Hematopoietic multipotent progenitor cell treated with erythropoietin and hydrocortisone succinate and interleukin-3 and kit ligand, for 6 days (in vitro differentiated cells): ENCODE data around the gene PPP4R4.
"Not testable (repeated sequence)": the region's sequence is repeated elsewhere in the genome, so short reads cannot be mapped to it uniquely, and the experiment has no call there.

Experiments
- DNase-seq: peaks from one replicate; pipeline ENCODE4 v3.0.0-alpha.2; 2015

PPP4R4 gene

GRCh38 chr14:94181835-94182234, 7.7 kb downstream of the PPP4R4 start:
- no peak for DNase-seq

GRCh38 chr14:94192536-94192935, 18.4 kb downstream of the PPP4R4 start:
- DNase-seq = no peak

GRCh38 chr14:94193776-94194175, 19.7 kb downstream of the PPP4R4 start:
- DNase-seq = no peak

- no peak for DNase-seq
Observed at GRCh38 chr14:94196057-94196456, 21.9 kb downstream of the PPP4R4 start.

DNA sequence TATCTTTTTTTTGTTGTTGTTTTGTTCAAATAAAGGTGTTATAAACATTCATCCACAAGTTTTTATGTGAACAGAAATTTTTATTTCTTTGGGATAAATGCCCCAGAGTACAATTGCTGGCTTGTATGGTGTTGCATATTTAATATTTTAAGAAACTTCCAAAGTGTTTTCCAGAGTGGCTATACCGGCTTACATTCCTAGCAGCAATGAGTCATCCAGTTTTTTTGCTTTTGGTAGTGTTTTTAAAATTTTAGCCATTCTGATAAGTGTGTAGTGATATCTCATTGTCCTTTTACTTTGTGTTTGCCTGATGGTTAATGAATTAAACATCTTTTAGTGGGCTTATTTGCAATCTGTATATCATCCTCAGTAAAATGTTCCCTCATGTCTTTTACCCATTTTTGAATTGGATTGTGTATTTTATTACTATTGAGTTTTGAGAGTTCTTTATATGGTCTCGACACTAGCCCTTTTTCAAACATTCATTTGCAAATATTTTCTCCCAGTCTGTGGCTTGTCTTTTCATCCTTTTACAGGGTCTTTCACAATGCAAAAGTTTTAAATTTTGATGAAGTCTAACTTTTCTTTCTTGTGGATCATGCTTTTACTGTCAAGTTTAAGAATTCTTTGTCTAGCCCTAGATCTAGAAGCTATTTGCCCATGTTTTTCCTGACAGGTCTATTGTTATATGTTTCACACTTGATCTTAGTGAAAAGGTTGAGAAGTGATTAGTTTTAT, 29.5 kb downstream of the PPP4R4 start:
- DNase-seq = no peak

GRCh38 chr14:94213021-94213420, 38.9 kb downstream of the PPP4R4 start:
- no peak for DNase-seq

DNA sequence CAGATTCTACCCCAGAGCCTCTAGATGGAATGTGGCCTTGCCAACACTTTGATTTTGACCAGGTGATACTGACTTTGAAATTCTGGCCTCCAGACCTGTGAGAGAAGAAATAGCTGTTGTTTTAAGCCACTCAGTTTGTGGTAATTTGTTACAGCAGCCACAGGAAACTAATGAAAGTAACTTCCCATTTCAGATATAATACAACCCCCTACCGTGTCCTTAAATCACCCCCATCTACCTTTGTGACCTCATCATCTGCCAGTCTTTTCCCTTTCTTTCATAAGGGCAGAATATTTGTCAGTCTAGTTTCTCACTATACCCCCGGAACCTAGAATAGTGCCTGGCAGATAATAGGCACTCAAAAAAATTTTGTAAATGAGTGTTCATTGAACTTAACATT, 39.6 kb downstream of the PPP4R4 start:
- DNase-seq = no peak

DNA sequence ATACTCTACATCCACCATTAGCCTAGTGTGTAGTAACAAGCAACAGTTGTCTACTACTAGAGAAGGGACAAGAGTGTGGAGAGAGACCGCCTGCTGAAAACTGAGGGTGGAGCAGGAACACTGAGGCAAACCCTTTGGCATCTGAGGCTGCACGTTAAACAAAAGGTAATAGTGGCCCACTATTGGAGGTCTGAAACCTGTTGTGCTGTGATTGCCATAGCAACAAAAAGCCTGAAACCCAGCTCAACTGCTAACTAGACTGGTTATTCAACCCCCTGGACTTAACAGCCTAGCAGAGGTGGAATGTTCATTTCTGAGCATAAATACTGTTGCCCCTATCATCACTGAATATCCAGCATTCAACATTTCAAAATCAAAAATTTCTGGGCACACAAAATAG, 43.0 kb downstream of the PPP4R4 start:
- DNase-seq = no peak

DNA sequence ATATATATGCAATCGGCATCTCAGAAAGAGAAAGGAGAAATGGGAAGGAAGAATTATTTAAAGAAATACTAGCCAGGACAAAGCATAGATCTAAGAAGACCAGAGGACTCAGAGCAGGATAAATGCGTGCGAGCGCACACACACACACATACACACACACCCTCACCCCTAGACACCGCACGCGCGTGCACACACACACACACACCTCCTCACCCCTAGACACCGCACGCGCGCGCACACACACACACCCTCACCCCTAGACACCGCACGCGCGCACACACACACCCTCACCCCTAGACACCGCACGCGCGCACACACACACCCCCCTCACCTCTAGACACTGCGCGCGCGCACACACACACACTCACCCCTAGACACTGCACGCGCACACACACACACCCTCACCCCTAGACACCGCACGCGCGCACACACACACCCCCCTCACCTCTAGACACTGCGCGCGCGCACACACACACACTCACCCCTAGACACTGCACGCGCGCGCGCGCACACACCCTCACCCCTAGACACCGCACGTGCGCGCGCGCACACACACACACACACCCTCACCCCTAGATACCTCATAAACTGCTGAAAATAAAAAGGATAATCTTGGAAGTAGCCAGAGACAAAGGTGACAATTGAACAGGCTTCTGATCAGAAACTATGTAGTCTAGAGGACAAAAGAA, 44.2 kb downstream of the PPP4R4 start:
- DNase-seq = peak; percentile 4

GRCh38 chr14:94224040-94224439, 49.9 kb downstream of the PPP4R4 start:
- no peak for DNase-seq

- no peak for DNase-seq
Observed at GRCh38 chr14:94225460-94226378, 51.6 kb downstream of the PPP4R4 start.

DNA sequence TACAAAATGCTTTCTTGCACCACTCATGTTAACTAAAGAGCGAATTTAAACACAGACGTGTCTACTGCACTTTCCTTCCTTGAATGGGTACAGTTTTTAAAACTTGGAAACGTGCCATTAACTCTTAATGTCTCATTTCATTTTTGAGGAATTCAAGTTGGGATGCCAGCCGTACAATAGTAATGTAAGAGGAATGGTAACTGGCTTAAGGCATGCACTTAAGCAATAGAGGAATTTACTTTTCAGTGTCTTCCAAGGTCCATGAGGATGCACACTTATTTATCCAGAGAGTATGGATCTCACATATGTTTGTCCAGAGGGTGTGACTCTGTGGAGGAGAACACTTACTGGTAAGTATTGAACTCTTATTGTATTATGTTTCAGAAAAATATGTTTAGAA, 52.9 kb downstream of the PPP4R4 start:
- no peak for DNase-seq

- DNase-seq = no peak
Observed at GRCh38 chr14:94237046-94237445, 62.9 kb downstream of the PPP4R4 start.

DNA sequence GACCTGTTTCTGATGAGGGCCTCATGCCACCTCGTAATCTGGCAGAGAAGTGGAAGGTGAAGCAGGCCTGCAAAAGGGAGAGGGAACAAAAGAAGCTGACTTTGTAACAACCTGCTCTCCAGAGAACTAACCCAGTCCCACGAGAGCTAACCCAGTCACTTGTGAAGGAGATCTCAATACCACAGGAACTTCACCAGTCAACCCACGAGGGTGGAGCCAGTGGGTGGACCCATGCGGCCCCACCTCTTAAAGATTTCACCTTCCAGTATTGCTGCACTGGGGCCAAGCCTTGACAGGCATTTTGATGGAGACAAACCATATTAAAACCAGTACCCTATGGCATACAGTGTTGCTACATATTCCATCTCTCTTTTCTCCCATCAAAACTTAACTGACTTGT, 63.9 kb downstream of the PPP4R4 start:
- DNase-seq = no peak

DNA sequence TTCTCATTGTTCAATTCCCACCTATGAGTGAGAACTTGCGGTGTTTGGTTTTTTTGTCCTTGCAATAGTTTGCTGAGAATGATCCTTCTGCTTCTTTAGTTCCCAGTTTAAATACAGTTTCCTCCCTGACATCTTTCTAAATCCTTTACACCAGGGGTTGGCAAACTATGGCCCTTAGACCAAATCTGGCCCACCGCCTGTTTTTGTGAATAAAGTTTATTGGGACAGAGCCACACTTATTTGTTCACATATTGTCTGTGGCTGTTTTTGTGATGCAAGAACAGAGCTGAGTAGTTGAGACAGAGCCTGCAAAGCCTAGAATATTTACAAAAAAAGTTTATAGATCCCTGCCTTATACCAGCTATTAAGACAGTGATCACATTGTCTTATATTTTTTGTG, 65.3 kb downstream of the PPP4R4 start:
- DNase-seq = no peak

DNA sequence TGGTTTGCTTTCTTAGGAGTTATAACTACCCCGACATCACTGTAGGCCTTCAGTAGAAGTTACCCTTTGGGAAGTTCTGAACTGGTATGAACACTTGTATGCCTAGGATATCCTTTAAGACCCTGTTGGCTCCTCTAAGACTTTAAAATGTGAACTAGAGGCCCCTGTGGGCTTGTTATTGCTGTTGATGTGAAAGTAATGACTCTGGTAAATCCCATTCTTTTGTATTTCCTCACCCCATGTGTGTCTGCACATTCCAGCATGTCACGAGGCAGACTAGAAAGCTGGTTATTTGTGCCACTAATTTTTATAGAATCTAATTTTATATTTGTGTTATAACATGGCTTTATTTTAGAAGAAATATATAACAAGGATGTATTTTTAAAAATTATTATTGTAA, 70.1 kb downstream of the PPP4R4 start:
- DNase-seq = no peak

DNA sequence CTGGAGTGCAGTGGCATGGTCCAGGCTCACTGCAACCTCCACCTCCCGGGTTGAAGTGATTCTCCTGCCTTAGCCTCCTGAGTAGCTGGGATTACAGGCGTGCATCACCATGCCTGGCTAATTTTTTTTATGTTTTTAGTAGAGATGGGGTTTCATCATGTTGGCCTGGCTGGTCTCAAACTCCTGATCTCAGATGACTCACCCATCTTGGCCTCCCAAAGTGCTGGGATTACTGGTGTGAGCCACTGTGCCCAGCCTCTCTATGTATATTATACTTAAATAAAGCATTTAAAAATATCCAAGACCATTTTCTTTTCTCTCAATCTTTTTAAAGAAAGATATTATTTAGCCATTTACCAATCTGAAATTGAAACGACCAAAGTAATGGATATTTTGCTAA, 90.1 kb downstream of the PPP4R4 start:
- DNase-seq = not testable (repeated sequence)

GRCh38 chr14:94267352-94267751, 93.2 kb downstream of the PPP4R4 start:
- DNase-seq = no peak

GRCh38 chr14:94268582-94268981, 94.5 kb downstream of the PPP4R4 start:
- not testable (repeated sequence) for DNase-seq

- DNase-seq = no peak
Observed at GRCh38 chr14:94269156-94269555, 95.0 kb downstream of the PPP4R4 start.

DNA sequence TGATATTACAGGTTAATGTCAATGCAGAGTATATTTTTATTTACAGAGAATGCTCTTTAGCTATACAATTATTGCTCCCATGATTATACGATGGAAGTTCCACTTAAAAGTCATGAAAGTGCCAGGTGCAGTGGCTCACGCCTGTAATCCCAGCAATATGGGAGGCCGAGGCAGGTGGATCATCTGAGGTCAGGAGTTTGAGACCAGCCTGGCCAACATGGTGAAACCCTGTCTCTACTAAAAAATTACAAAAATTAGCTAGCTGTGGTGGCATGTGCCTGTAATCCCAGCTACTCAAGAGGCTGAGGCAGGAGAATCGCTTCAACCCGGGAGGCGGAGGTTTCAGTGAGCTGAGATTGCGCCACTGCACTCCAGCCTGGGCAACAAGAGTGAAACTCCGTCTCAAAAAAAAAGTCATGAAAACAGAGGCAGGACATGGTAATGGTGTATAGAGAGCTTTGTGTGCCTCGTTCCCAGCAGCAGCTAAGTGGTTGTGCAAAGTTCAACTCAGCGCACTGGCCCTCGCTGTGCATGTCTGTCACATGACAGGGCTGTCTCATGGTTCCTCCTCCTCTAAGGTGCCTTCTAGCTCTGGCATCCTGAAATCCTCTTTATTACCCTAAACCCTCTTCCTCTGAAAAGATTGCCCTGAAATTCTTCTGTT, 102.9 kb downstream of the PPP4R4 start:
- not testable (repeated sequence) for DNase-seq

GRCh38 chr14:94278731-94279130, 104.6 kb downstream of the PPP4R4 start:
- DNase-seq = no peak
